GM23248 (cell line): ENCODE data around the gene ITFG1.

ENCODE experiments used
- EZH2 ChIP-seq: fragments of 200-600 bp; sonication (generic); IDR thresholded peaks from 2 replicates; pipeline ENCODE4 v1.6.1; 2018; ENCODE audit warnings: antibody characterized with exemption, mild to moderate bottlenecking; ENCODE audit not compliant: insufficient read depth, poor library complexity, severe bottlenecking
- EZH2phosphoT487 ChIP-seq: fragments of 200-600 bp; sonication (generic); IDR thresholded peaks from 2 replicates; pipeline ENCODE4 v1.6.1; 2018; ENCODE audit warnings: antibody characterized with exemption, moderate library complexity, mild to moderate bottlenecking, low read depth; ENCODE audit not compliant: insufficient read depth

- no peak for TF ChIP-seq EZH2phosphoT487
- no peak for TF ChIP-seq EZH2
Observed at GRCh38 chr16:47276522-47276921, 184.3 kb downstream of the ITFG1 start.
